HG02943 (cell line): ENCODE results near the gene WDR26.
"Not testable (repeated sequence)": the region's sequence is repeated elsewhere in the genome, so short reads cannot be mapped to it uniquely, and the experiment has no call there.

ENCODE experiments used
- ATAC-seq: cut with Tn5 transposase; IDR thresholded peaks from one replicate; pipeline ENCODE4 v1.9.1; 2021; ENCODE audit warnings: mild to moderate bottlenecking, low read depth, moderate library complexity; ENCODE audit not compliant: unreplicated experiment

WDR26 gene

DNA sequence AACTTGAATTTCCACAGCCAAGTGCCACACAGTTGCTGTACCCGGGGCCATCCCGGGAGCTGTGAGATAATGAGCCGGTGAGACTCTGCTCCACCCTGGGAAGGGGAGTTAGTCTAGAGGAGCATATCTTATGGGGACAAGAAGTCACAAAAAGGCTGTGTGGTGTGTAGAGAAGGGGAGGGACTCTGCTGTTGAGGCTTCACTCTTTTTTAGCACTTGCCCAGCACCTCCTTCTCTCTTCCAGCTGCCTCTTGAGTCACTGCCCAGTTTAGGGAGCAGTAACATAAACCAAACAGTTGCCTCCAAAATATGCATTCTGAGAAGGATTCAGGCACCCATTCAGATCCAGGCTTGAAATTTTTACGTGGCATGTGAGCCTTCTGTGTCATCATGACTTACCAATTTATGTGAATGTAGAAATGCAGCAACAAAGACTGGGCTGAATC is 744 bp upstream of the WDR26 start:
- no peak for ATAC-seq

DNA sequence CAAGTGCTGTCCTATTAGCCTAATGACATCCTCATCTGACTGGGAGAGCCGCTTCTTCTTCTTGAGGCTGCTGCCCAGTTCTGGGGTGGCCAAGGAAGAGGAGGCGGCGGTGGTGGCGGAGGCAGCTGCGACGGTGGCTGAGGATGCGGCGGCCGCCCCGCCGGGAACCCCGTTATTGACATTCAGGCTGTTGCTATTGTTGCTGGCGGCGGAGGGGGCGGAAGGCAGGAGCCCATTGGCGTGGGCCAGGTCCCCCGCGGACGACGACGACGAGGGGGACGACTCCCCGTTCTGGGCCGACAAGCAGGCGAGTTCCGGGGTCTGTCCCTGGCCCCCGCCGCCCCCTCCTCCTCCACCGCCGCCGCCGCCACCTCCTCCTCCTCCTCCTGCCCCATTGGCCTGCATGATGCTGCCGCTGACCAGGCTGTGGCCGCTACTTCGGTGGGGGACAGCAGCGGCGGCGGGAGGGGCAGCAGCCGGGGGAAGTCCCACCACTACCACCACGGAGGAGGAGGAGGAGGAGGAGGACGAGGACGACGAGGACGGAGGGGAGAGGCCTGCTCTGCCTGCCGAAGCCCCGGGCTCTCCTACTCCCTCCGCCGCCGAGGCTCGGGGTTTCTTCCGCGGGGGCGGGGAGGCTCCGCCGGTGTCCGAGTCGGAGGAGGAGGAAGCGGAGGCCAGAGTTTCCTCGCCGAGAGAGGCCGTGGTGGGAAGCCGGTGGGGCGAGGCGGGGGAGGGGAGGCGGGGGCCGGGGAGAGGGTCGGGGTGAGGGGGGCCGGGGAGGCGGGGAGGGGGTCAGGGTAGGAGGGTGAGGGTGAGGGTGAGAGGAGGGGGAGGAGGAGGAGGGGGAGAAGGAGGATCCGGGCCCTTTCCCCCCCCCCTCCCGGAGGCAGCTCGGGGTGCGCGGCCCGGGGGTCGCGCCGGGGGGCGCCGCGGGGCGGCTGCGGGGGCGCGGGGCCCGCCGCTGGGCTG is 610 bp downstream of the WDR26 start:
- no peak for ATAC-seq

DNA sequence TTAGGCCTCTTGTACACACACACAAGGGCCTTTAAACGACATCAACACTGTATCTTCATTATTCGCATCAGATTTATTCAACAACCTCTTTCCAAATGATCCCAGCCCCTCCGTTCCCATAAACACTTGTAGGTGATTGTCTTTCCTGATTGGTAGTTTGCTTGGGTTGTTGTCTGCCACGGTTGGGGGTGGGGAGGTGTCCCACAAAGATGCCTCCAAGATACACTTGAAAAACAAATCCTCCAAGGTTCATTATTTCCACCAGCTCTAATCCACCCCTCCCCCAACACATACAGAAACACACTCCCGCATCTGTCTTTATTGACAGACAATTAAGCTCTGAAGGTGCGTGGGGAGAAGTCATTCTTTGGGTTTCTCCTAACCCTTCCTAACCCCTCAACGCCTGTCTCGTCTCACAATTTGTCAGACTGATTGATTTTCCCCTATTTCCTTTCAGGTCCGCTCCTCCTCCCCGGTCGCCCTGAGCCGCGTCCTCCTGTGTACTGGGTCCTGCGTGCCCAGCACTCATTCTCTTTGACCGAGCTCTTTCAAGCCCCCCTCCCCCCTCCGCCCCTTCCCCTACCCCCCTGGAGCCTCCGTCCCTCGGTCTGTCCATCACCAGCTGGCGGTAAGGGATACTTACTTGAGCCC is 1.4 kb downstream of the WDR26 start:
- no peak for ATAC-seq

DNA sequence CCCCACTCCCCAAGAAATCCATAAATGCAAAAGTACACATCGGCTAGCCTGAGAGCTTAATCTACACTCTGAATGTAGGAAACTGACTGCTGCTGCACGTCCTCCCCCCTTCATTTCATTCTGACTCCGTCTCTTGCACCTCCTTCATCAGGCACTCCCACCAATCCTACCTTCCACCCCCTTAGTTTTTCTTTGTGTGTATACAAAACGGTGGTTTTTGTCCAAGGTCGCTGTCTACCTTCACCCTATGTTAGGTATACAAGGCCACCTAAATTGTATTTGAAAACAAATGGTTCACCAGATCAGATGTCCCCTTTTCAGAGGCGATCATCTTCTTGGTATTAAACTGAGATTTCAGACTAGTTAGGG is 1.9 kb downstream of the WDR26 start:
- ATAC-seq: no peak

DNA sequence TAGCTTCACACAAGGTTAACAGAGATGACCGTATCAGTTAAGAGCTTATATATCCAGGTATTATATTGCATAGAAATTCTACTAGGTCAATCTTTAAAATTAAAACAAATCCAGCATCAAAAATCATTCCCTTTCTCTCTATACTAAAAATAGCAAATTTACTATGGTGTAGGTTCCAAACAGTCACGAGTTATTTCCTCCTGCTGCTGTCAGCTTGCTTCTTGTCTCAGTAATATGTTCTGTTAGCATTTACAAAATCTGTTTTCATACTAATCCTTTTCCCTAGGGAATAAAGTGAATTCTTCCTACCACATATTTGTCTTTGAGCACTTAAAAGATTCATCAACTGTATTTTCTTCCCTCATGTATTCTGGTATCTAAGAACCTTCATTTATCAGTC is 2.5 kb downstream of the WDR26 start:
- no peak for ATAC-seq

DNA sequence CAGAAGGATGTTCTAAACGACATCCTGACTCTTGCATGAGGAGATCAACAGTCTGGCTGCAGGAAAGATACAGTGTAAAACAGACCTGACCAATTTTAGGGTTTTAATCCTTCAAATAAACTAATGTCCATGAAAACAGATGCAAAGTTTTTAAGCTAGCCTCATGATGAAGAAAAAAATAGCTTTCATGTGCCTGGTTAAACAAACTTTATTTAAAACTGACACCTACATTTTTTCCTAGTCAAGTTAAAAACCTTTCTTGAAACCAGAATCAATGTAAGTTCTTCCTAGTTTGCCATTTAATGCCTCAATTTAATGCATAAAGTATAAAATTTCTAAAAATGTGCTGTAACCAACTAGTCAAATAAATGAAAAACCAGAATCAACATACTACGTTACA is 2.9 kb downstream of the WDR26 start:
- no peak for ATAC-seq

DNA sequence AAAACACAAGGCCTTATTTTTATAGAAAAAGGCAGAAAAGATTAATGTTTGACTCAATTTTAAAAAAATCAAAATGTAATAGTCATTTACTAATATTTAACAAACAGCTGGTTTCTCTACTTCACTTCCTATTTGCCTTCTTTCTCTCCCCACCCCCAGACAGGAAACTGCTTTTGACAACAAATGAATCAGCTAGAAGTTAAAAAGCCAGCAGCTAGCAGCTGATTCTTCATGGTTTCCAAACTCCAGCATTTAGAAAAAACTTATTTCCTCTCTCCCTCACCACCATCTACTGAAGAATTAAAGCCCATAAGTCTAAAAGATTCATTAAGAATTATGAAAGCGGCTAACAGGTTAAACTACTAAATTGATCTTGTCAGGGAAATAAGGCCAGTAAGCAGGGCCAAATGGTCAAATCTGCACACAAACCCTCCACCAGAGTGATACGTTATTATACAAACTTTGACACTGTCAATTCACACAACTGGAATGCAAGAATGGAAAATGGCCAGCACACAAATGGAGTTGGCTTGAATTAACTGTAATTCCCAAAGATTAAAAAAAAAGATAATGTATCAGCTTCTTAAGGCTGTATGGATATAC is 4.0 kb downstream of the WDR26 start:
- no peak for ATAC-seq

DNA sequence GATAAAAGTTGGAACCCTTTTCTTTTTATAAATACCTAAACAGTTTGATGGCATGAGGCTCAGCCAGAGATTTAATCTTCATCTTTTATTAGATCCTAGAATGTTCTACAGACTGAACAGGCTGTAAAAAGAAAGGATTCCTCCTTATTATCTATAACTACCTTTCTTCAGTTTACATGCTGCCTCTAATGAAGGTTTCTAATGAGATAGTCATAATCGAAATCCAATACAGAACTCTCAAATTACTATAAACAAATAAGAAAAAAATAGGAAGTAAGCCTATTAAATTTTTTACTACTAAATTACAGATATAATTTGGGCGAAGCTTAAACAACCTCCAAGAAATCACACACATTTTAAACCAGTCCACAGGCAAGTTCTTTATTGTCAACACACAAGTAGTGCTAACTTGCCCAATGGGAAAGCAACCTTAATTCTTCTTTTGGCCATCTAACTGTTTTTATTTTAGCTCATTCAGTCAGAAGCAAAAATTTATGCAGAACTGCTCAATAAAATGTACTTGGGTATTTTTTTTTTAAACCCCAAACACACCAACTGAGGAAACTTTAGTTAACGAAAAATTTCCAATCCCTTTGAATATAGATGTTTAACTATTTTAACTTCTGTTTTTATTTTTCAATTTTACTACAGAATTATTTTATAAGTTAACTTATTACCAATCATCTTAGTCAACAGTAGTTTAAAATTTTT is 4.8 kb downstream of the WDR26 start:
- ATAC-seq: no peak

DNA sequence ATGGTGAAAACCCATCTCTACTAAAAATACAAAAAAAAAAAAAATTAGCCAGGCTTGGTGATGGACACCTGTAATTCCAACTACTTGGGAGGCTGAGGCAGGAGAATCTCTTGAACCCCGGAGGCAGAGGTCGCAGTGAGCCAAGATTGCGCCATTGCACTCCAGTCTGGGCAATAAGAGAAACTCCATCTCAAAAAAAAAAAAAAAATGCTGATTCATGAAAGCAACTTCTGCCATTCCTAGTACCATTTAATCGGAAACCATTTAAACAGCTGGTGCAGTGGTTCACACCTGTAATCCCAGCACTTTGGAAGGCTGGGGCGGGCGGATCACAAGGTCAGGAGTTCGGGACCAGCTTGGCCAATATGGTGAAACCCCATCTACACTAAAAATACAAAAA is 5.9 kb downstream of the WDR26 start:
- not testable (repeated sequence) for ATAC-seq

DNA sequence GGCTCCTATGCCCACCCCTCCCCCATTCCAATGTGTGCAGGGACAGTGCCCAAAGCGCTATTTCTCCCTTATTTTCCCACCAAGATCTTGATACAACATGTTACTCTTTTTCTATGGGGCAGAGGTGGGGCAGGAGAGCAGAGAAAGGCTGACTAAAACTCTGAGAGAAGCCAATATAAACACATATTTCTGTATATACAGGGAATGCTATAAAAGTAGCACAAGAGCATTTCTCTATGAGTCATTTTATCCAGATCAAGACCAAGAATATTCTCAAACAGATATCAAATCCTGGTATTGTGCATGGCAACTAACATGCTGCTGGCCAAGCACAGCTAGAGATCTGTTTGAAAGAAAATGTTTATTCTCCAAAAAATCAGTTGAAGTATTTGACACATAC is 7.3 kb downstream of the WDR26 start:
- ATAC-seq: no peak

DNA sequence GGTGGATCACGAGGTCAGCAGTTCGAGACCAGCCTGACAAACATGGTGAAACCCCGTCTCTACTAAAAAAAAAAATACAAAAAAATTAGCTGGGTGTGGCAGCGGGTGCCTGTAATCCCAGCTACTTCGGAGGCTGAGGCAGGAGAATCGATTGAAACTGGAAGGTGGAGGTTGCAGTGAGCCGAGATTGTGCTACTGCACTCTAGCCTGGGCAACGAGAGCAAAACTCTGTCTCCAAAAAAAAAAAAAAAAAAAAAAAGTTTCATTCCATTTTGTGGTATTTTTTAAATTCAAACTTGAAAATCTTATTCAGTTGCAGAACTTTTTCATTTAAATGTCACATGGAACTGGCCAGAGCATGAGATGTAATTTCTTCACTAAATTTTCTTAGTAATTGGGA is 7.7 kb downstream of the WDR26 start:
- ATAC-seq: not testable (repeated sequence)

DNA sequence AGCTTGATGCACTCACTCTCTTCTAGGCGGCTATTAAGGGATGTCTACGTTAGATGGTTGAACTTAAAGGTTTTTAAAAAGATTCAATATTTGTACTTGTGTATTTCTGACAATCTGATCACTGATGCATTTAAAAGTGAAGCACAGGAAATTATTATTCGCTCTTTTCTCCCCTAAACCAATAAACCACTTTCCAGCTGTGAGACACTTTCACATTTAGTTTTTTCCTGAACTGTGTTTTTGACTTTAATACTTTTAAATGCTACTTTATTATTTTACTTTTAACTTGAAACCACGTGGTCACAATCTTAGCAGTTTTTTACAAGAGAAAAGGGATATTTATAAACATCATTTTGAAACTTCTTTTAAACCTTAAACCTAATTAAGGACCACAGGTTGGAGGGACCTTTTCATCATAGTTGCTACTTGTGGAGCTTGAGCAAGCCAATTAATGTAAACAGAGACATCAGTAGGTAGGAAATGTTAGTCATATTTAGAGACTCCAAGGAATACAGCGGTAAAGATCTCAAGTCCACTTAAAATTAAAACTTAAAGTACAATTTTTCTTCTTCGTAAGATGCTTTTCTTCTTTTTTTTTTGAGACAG is 9.2 kb downstream of the WDR26 start:
- ATAC-seq: no peak

DNA sequence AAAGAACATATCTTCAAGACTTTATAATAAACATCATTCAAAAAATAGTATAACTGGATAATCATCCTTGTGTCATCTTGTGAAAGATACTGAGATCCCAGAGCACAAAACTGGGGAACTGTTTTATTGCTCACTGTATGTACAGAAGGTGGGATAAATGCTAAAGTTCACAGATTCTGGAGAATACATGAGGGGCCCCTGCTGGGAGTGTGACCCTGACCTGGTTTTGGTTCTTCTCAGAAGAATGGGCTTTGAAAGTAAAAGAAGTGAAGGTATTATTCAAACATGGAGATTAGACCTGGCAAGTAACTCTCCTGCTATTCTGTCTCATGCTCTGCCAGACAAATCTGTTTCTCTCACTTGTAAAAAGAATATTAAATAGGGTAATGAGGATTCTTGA is 14.5 kb downstream of the WDR26 start:
- ATAC-seq: no peak

DNA sequence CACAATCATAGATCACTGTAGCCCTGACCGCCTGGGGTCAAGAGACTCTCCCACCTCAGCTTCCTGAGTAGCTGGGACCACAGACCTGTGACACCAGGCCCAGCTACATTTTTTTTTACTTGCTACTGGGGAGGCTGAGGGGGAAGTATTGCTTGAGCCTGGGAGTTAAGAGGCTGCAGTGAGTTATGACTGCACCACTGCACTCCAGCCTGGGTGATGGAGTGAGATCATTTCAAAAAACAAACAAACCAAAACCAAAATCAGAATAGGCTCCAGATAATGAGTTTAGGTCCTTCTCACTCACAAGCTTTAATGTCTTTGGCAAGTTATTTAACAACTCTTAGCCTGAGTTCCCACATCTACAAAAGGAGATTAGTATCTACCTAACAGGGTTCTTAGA is 22.8 kb downstream of the WDR26 start:
- ATAC-seq: no peak

DNA sequence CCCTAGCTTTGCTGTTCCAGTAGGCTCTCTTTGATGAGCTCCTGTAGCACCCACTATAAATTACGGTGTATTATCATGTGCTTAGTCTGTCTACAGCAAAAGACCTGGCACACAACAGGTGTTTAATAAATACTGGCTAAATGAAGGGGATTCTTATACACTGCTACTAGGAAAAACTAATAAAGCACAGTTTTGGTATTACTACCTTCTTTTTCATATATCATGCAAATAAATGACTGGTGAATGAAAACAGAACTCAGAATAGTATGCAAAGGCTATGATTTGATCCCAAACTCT is 26.4 kb downstream of the WDR26 start:
- ATAC-seq: no peak

DNA sequence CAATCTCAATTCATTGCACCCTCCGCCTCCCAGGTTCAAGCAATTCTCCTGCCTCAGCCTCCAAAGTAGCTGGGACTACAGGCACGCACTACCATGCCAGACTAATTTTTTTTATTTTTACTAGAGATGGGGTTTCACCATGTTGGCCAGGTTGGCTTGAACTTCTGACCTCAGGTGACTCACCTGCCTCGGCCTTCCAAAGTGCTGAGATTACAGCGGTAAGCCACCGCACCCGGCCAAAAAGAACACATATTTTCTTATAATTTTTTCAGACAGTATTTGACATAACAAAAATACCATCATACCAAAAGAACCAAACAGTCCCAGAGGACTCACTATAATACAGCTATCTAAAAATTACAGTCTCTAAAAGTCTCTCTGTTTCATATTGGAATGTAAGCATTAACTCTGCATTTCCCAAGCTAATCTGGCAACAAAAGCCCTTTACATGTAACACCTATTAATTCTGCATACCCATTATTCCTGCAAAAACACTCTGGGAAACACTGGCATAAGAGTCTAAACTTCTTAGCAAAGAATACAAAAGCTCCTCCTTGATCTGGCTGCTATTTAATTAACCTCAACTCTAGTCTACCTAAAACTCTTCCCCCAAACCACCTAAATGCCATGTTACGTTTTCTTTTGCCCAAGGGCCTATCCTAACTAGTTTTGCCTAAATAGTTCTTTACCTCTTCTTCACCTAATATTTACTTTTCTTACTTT is 26.9 kb downstream of the WDR26 start:
- ATAC-seq: no peak

DNA sequence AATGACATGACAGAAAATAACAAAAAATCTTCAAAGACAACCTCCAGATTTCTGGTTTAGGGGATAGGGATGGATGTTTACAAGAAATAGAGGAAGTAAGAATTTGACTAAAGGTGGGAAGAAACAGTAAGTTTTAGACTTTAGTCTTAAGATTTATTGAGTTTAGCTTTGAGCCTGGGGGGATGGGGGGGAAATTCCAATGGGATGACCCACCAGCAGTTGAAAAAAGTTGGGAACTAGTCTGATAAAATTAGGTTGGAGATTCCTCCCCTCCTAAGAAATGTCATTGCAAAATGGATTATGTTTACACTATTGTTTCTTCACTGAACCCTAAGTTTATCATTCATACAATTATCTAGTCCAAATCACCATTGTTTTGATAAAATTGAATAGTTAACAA is 28.4 kb downstream of the WDR26 start:
- ATAC-seq: no peak

DNA sequence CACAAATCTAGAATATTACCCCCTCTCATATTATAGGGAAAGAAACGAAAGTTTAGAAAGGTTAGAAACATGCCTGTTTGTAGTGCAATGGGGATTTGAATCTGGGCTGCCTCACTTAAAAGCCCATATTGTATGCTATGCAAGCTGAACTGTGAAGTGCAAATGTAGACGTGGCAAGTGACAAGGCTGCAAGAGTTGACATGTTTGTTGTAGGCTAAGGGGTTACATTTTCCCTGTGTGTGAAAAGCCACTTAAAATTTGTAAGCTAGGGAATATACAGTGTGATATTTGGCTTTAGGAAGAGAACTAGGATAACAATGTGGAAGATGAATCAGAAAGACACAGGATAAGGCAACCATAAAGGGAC is 29.0 kb downstream of the WDR26 start:
- no peak for ATAC-seq

DNA sequence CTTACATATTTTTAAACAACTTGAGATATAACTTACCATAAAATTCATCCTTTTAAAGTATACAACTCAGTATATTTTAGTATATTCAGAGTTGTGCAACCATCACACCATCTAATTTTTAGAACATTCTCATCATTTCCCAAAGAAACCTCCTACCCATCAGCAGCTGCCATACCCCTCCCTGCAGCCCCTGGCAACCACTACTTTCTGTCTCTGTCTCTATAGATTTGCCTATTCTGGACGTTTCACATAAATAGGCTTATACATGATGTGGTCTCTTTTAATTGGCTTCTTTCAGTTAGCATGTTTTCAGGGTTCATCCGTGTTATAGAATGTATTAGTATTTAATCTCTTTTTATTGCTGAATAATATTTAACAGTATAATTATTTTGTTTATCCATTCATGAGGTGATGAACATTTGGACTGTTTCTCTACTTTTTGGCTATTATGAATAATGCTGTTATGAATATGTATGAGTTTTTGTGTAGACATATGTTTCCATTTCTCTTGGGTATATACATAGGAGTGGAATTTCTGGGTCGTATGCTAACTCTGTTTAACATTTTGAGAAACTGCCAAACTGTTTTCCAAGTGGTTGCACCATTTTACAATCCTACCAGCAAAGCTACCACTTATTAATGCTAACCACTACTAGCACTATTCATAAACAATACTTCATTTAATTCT is 29.5 kb downstream of the WDR26 start:
- ATAC-seq: no peak
